GM19372 (cell line): Measurements from ENCODE around the gene APC.
"Not testable (repeated sequence)": the region's sequence is repeated elsewhere in the genome, so short reads cannot be mapped to it uniquely, and the experiment has no call there.

ENCODE experiments used
- ATAC-seq: cut with Tn5 transposase; IDR thresholded peaks from one replicate; pipeline ENCODE4 v1.9.1; 2021; ENCODE audit warnings: mild to moderate bottlenecking, low read depth, moderate library complexity; ENCODE audit not compliant: unreplicated experiment

The APC gene

DNA sequence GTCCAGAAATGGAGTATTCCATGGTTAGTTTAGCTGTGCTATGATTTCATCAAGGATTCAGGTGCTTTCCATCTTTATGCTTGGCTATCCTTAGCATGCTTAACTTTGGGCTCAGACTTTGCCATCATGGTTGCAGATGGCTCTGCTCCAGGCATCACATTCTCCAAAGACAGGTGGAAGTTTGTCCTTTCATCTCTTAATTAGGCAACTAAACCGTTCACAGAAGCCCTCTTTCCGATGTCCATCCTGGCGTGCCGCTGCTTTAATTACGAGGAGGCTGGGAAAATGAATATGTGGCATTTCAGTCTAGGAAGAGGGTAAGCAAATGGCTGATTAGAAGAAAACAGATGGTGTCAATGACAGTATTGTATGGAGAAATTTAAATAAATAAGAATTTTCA lies 24.5 kb upstream of the APC start:
- ATAC-seq, result no peak

DNA sequence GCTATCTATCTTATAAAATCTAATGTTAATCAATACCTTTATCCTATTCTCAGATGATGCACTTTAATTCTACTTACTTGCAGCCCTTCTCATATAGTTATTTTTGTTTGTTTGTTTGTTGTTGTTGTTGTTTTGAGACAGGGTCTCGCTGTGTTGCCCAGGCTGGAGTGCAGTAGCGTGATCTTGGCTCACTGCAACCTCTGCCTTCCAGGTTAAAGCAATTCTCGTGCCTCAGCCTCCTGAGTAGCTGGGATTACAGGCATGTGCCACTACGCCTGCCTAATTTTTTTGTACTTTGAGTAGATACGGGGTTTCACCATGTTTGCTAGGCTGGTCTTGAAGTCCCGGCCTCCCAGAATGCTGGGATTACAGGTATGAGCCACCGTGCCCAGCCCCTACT lies 20.8 kb upstream of the APC start:
- ATAC-seq, result not testable (repeated sequence)

DNA sequence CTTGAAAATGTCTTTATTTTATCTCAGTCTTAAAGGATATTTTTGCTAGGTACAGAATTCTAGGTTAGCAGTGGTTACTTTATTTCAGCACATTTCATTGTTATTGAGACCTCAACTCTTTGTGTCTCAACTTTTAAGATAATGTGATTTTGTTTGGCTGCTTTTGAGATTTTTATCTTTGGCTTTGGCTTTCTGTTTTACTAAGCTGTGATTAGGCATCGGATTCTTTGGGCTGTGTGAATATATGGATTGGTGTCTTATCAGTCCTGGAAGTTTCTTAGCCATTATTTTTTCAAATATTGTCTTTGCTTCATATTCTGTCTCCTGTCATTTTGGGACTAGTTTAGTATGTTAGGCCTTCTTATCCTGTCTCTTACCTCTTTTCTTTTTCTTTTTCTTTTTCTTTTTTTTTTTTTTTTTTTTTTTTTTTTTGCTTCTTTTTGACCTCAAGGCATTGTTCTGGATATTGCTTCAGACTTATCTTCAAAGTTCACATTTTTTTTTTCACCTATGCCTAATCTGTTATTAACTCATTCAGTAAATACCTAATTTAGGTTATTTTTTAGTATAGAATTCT lies 20.1 kb upstream of the APC start:
- ATAC-seq, result no peak

DNA sequence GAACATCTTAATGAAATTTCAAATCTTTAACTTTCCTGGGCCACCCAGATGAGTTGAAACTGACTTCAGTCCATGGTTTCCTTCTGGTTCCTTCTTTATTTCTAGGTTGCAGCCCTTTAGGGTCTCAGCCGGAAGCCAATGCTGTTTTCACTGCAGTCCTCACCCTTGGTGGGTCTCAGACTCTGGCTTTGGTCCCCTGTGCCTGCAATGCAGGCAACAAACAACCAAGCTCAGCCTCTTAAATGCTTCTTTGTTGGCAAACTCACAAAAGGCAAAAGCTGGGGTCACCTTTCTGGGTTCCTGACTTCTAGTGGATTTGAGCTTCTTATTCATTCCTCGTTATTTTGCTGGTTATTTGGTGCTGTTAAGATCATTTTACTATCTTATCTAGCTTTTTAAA lies 19.3 kb upstream of the APC start:
- no peak for ATAC-seq

DNA sequence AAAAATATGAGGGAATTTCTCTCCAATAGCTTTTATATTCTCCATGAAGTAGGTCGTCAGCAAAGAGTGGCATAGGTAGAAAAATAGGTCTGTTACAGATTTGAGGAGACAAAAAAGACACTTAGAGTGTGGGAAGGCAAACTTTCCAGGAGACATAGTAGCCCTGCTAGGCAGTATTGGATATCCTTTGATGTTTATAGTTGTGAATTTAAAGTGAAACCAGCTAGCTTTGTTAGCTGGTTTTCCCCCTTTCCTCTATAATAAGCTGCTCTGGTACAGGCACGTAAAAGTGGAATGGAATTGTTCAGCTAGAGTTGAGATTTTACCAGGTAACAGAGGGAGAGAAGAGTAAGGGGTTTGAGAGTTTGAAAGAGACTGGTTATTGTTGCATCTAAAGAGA lies 17.1 kb upstream of the APC start:
- no peak for ATAC-seq

DNA sequence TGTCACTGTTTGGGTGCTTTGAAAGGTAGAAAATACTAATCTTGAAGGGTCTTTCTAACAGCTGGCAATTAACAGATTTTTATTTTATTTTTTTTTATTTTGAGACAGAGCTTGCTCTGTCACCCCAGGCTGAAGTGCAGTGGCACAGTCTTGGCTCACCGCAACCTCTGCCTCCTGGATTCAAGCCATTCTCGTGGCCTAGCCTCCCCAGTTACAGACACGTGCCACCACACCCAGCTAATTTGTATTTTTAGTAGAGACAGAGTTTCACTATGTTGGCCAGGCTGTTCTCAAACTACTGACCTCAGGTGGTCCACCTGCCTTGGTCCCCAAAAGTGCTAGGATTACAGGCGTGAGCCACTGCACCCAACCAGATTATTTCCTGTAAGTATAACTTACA lies 12.8 kb upstream of the APC start:
- no peak for ATAC-seq

DNA sequence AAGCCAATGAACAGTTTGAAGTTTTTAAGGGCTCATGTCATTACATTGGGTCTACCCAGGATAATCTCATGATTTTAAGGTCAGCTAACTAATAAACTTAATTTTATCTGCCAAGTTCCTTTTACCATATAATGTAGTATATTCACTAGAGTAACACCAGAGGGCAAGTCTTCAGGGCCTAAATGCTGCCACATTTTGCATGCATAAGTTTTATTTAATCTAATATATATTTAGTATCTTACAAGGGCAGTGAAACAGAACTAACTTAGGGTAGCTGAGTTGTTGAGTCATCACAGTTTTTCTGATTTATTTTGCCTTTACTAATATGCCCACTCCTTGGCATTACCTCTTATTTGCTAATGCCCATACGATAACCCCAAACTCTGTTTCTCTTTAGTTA lies 8.1 kb upstream of the APC start:
- ATAC-seq, result no peak

- ATAC-seq, result no peak
Observed at GRCh38 chr5:112732131-112732530, 5.6 kb upstream of the APC start.

DNA sequence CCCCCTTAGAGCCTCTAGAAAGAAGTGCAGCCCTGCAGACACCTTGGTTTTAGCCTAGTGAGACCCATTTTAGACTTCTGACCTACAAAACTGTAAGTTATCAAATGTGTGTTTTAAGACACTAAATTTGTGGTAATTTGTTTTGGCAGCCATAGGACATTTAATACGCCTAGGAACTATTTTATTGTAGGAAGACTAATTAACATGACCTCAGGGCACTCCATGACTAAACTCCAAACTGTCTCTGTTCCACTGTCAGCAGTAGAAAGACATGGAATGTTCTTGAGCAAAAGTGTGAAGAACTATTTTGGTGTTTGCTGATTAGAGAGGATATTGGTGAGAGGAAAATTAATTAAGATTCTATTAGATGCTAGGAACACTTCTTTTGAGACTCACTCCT lies 4.1 kb upstream of the APC start:
- no peak for ATAC-seq

DNA sequence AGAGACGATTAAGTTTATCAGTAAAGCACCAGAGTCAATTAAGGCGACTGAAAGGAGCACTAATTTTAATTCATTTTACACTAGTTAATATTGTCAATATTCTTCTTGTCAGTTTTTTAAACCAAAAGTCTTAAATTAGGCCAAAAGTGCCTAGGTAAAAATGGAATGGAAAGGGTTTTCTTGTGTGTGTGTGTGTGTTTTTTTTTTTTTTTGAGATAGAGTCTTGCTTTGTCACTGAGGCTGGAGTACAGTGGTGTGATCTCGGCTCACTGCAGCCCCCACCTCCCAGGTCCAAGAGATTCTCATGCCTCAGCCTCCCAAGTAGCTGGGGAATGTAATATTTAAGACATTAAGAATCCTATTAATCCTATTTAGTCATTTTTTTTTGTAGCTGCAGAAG lies 3.1 kb upstream of the APC start:
- ATAC-seq, result no peak

DNA sequence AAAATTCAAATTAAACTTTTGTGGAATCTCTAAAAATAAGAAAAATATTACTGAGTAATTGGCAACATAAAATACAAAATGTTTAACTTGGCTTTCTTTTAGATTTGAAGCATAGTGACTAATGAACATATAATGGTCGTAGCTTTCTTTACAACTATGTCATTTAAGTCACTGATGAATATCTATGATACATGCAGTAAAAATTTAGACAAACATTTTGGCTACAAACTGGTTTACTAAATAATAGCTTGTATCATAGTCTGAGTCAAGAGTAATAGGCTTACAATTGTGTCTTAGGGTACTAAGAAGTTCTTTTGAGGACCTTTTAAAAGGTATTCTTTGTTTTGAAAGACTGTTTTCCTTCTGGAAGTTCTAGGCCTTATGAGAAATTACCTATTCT lies 2.0 kb upstream of the APC start:
- no peak for ATAC-seq

DNA sequence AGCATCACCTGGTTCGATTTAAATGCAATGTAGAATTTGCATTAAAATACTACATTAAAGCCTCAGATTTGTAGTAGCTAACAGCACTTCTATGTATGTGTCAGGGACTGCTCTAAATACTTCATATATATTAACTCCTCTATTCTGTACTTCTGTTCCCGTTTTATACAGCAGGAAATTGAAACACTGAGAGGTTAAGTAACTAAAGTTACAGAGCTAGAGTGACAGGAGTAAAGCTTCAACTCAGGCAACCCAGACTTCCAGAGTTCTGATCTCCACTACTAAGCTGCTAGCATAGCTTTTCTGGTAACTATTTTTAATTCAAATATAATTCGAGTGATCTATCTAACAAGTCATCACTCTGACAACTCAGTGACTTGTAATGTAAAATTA lies 619 bp upstream of the APC start:
- ATAC-seq, result no peak

GRCh38 chr5:112738191-112738560 lies 491 bp downstream of the APC start:
- ATAC-seq, result peak; percentile 25

DNA sequence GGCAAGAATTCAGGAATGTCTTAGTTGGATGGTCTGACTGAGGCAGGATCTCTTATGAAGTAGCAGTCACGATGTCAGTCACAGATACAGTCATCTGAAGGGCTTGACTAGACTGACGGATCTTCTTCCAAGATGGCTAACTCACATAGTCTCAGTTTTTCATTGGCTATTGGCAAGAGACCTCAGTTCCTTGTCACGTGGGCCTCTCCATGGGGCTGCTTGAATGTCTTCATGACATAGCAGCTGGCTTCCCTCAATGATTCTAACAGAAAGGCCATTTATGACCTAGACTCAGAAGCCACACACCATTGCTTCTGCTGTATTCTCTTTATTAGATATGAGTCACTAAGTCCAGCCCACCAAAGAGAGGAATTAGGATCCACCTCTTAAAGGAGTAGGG lies 4.7 kb downstream of the APC start:
- ATAC-seq, result no peak

- ATAC-seq, result no peak
Observed at GRCh38 chr5:112743631-112744030, 5.9 kb downstream of the APC start.

GRCh38 chr5:112752335-112752734 lies 14.7 kb downstream of the APC start:
- ATAC-seq, result no peak

DNA sequence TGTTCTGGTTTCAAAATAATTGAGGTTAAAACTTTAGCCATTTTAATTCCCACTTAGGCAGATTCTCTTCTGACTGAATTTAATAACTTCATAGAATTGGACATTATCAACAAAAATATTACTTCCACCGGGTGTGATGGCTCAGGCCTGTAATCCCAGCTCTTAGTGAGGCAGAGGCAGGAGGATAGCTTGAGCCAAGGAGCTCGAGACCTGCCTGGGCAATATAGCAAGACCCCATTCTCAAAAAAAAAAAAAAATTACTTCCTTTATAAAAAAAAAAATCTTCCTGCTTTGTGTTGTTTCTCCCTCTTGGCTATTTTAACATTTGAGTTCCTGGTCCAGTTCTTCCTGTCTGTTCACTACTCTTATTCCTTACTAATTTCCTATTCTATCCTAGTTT lies 18.0 kb downstream of the APC start:
- no peak for ATAC-seq

- ATAC-seq, result peak; percentile 94
Observed at GRCh38 chr5:112757468-112758208, 20.0 kb downstream of the APC start.

- ATAC-seq, result no peak
Observed at GRCh38 chr5:112758676-112759075, 21.0 kb downstream of the APC start.

DNA sequence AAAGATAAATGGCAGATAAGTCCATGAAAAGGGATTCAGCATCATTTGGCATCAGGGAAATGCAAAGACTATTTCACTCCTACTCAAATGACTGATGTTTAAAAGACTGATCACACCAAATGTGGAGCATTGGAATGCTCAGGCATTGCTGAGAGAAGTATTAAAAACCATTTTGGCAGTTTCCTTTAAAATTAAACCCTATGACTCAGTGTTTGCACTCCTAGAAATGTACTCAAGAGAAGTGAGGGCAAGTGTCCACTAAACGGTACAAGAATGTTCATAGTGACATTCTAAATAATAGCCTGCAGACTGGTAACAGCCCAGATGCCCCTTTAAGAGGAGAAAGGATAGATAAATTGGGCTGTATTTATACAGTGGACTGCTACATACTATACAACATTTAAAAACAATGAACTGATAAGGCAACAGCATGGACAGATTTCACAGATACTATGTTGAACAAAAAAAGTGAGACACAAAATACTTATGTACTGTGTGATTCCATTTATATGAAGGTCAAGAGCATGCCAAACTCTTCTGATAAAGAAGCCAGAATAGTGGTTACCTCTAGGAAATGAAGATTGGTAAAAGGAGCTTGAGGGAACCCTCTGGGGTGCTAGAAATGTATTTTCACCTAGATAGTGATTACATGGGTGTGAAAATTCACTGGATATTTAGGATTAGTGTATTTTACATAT lies 24.6 kb downstream of the APC start:
- ATAC-seq, result no peak

DNA sequence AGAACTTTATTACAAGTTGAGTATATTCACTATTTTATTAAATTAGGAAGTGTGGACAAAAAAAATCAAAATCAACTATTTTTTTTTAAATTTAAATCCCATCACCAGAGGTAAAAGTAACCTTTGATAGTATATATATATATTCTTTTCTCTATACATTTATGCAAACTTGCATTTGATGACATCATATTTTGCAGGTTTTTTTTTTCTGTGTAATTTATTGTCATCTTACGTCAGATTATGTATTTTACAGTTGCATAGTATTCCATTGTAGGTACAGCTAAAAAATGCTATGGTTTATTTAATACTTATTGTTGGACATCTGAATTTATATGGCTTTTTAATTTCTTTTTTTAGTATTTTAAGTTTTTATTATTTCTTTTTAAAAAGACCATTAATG lies 25.5 kb downstream of the APC start:
- ATAC-seq, result no peak

DNA sequence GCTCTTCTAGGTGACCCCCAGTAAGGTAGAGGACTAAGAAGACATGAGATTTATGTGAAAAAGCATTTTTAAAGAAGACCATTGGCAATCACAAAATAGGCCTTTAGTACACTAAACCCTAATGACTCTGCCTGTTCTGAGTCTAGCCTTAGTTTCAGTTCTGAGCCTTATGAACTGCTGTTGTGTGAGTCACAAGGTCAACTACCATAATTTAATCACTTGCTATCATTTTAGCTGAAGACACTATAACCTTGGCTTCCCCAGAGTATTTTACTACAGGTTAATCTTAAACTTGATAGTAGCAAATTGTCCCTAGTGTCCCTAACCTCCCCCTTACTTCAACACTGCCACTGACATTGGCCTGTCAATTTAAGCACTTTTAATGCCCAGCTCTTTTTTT lies 34.4 kb downstream of the APC start:
- ATAC-seq, result no peak
